H9 (cell line): ENCODE results near the gene STRN. TPM values are rescaled to one million over a fixed set of nuclear protein-coding genes. Genes with fewer than 3 reads are reported as not detected.

Experiments
- DNase-seq: peaks from one replicate; pipeline ENCODE4 v3.0.0-alpha.2; 2017
- H2AFZ ChIP-seq: one replicate; pipeline ENCODE4 v1.6.1; 2013; ENCODE audit warnings: mild to moderate bottlenecking, low read length, control low read depth, moderate library complexity
- H2AK5ac ChIP-seq: 2 replicates; pipeline ENCODE4 v1.6.1; 2013; ENCODE audit warnings: low read length, control low read depth, mixed read lengths; ENCODE audit not compliant: insufficient read length
- H2BK120ac ChIP-seq: one replicate; pipeline ENCODE4 v1.6.1; 2013; ENCODE audit warnings: low read depth, mild to moderate bottlenecking, low read length, control low read depth, inconsistent platforms; ENCODE audit not compliant: poor library complexity, severe bottlenecking
- H2BK12ac ChIP-seq: 2 replicates; pipeline ENCODE4 v1.6.1; 2013; ENCODE audit warnings: low read length, control low read depth, mixed read lengths, low read depth; ENCODE audit not compliant: insufficient read length
- H2BK15ac ChIP-seq: 2 replicates; pipeline ENCODE4 v1.6.1; 2013; ENCODE audit warnings: low read depth, low read length, control low read depth
- H2BK20ac ChIP-seq: one replicate; pipeline ENCODE4 v1.6.1; 2013; ENCODE audit warnings: low read depth, mild to moderate bottlenecking, low read length, control low read depth, inconsistent platforms; ENCODE audit not compliant: poor library complexity, severe bottlenecking
- H2BK5ac ChIP-seq: 2 replicates; pipeline ENCODE4 v1.6.1; 2013; ENCODE audit warnings: low read length, control low read depth, mixed read lengths; ENCODE audit not compliant: insufficient read length
- H3K14ac ChIP-seq: 2 replicates; pipeline ENCODE4 v1.6.1; 2013; ENCODE audit warnings: low read length, control low read depth; ENCODE audit not compliant: insufficient read depth
- H3K18ac ChIP-seq: 2 replicates; pipeline ENCODE4 v1.6.1; 2013; ENCODE audit warnings: low read depth, mild to moderate bottlenecking, mixed read lengths, low read length, control low read depth; ENCODE audit not compliant: insufficient read length
- H3K23ac ChIP-seq: 2 replicates; pipeline ENCODE4 v1.6.1; 2013; ENCODE audit warnings: low read length, control low read depth, mixed read lengths, low read depth; ENCODE audit not compliant: insufficient read length
- H3K23me2 ChIP-seq: 2 replicates; pipeline ENCODE4 v1.6.1; 2013; ENCODE audit warnings: low read depth, mild to moderate bottlenecking, mixed read lengths, low read length, control low read depth; ENCODE audit not compliant: insufficient read length, poor library complexity, severe bottlenecking
- H3K27ac ChIP-seq: 2 replicates; pipeline ENCODE4 v1.5.1; 2013; ENCODE audit warnings: low read length, control low read depth, mixed read lengths, low read depth; ENCODE audit not compliant: insufficient read length
- H3K27me3 ChIP-seq: 2 replicates; pipeline ENCODE4 v1.6.1; 2013; ENCODE audit warnings: low read length, control low read depth, inconsistent platforms; ENCODE audit not compliant: insufficient read depth
- H3K4ac ChIP-seq: 2 replicates; pipeline ENCODE4 v1.6.1; 2013; ENCODE audit warnings: low read depth, mild to moderate bottlenecking, control low read depth, inconsistent platforms, low read length, moderate library complexity
- H3K4me1 ChIP-seq: 2 replicates; pipeline ENCODE4 v1.6.1; 2013; ENCODE audit warnings: low read length, control low read depth, inconsistent platforms; ENCODE audit not compliant: insufficient read depth
- H3K4me2 ChIP-seq: 2 replicates; pipeline ENCODE4 v1.6.1; 2013; ENCODE audit warnings: low read length, control low read depth, mixed read lengths; ENCODE audit not compliant: insufficient read length, insufficient read depth
- H3K56ac ChIP-seq: 2 replicates; pipeline ENCODE4 v1.6.1; 2013; ENCODE audit warnings: low read depth, mild to moderate bottlenecking, mixed read lengths, low read length, control low read depth; ENCODE audit not compliant: insufficient read length
- H3K79me1 ChIP-seq: 2 replicates; pipeline ENCODE4 v1.6.1; 2013; ENCODE audit warnings: low read depth, mild to moderate bottlenecking, moderate library complexity, low read length, control low read depth, inconsistent platforms; ENCODE audit not compliant: insufficient read depth, poor library complexity, severe bottlenecking
- H3K79me2 ChIP-seq: 2 replicates; pipeline ENCODE4 v1.6.1; 2013; ENCODE audit warnings: low read length, control low read depth, inconsistent platforms; ENCODE audit not compliant: insufficient read depth
- H3K9ac ChIP-seq: 2 replicates; pipeline ENCODE4 v1.6.1; 2013; ENCODE audit warnings: low read length, control low read depth, mixed read lengths; ENCODE audit not compliant: insufficient read length; ENCODE audit errors: extremely low read depth
- H3K9me3 ChIP-seq: one replicate; pipeline ENCODE4 v1.6.1; 2013; ENCODE audit warnings: low read depth, low read length, inconsistent platforms; ENCODE audit not compliant: control insufficient read depth
- H3T11ph ChIP-seq: one replicate; pipeline ENCODE4 v1.6.1; 2013; ENCODE audit warnings: mild to moderate bottlenecking, low read length, control low read depth, inconsistent platforms
- H4K20me1 ChIP-seq: one replicate; pipeline ENCODE4 v1.6.1; 2013; ENCODE audit not compliant: control insufficient read depth, insufficient read length, insufficient read depth
- H4K5ac ChIP-seq: 2 replicates; pipeline ENCODE4 v1.6.1; 2013; ENCODE audit warnings: low read depth, mild to moderate bottlenecking, mixed read lengths, low read length, control low read depth; ENCODE audit not compliant: insufficient read length
- H4K8ac ChIP-seq: replicated peaks from 2 replicates; pipeline ENCODE4 v1.6.1; 2013; ENCODE audit warnings: low read length, control low read depth, mixed read lengths, low read depth; ENCODE audit not compliant: insufficient read length
- H4K91ac ChIP-seq: 2 replicates; pipeline ENCODE4 v1.6.1; 2013; ENCODE audit warnings: low read depth, mild to moderate bottlenecking, moderate library complexity, mixed read lengths, low read length, control low read depth; ENCODE audit not compliant: insufficient read length
- H3K27ac Mint-ChIP-seq, 3 experiments: 2 replicates in 2 of 3; 3 replicates in 1 of 3; pipeline ENCODE4 v1.8.0; 2020 to 2021; ENCODE audit warnings: mixed read lengths in 3 of 3, mild to moderate bottlenecking in 1 of 3, moderate library complexity in 1 of 3
- H3K27me3 Mint-ChIP-seq: 2 replicates; pipeline ENCODE4 v1.8.0; 2021; ENCODE audit warnings: low read depth, mild to moderate bottlenecking, moderate library complexity, mixed read lengths
- H3K36me3 Mint-ChIP-seq, 3 experiments: 2 replicates in 2 of 3; 3 replicates in 1 of 3; pipeline ENCODE4 v1.8.0; 2020 to 2021; ENCODE audit warnings: low read depth in 3 of 3, mixed read lengths in 3 of 3; ENCODE audit not compliant: insufficient read depth in 1 of 3
- H3K4me1 Mint-ChIP-seq, 2 experiments: 2 replicates each; pipeline ENCODE4 v1.8.0; 2020; ENCODE audit warnings: mixed read lengths in 2 of 2
- H3K4me3 Mint-ChIP-seq, 2 experiments: 2 replicates in 1 of 2; 3 replicates in 1 of 2; pipeline ENCODE4 v1.8.0; 2020 to 2021; ENCODE audit warnings: mild to moderate bottlenecking in 2 of 2, mixed read lengths in 2 of 2, moderate library complexity in 1 of 2
- H3K9me3 Mint-ChIP-seq, 2 experiments: 2 replicates in 1 of 2; 3 replicates in 1 of 2; pipeline ENCODE4 v1.8.0; 2020; ENCODE audit warnings: mild to moderate bottlenecking in 2 of 2, mixed read lengths in 2 of 2, moderate library complexity in 1 of 2
- CTCF ChIP-seq: fragments of 200-600 bp; sonication (generic); conservative IDR thresholded peaks from 3 replicates; pipeline ENCODE4 v1.8.0; 2021; ENCODE audit warnings: antibody characterized with exemption, mild to moderate bottlenecking
- WGBS: extraction: QIAGEN DNeasy Blood & Tissue Kit; methylation state at CpG from one replicate; pipeline ENCODE4 v1.1.7; 2013; ENCODE audit warnings: missing lambda C conversion rate, low lambda C conversion rate, mixed read lengths; ENCODE audit not compliant: insufficient read length; ENCODE audit errors: extremely low coverage; 5-methylcytosine and 5-hydroxymethylcytosine counted together
- total RNA-seq: library from RNA; stranded (reverse); gene quantifications from 2 replicates; pipeline ENCODE4 v1.2.1, GENCODE V29; 2021

The STRN gene
- total RNA-seq, 1 experiment from 2014 or later, result 31.7 TPM

- H3K4me1 Mint-ChIP-seq, result peaks cover 62% of the 10 kb centered on the region in 2 experiments
- peaks cover 2% of the 10 kb centered on the region; the same call in 1 of the 2 replicates for H3K79me2 ChIP-seq
- WGBS, result no CpG with 5 or more reads among the region's 42 CpGs
These were observed 476 bp downstream of the STRN start for GRCh38 chr2:36965751-36966369.

More at GRCh38 chr2:36965751-36966369, 476 bp downstream of the STRN start:
- Histone ChIP-seq H4K91ac (no peak overlapping the region), H3K27ac (peak overlapping the region; percentile 12), H3K23me2 (peaks cover 10% of the 10 kb centered on the region), H3K56ac (no peak overlapping the region), H3K79me1 (no peaks in the 10 kb centered on the region), H2AFZ (no peak overlapping the region), H3K4me1 (peaks cover 6% of the 10 kb centered on the region; the same call in 1 of the 2 replicates), H2BK20ac (no peak overlapping the region), H3K27me3 (no peaks in the 10 kb centered on the region), H3K9me3 (no peaks in the 10 kb centered on the region), H2BK5ac (no peak overlapping the region), H3K4ac (no peak overlapping the region), H4K5ac (no peak overlapping the region), H2BK15ac (no peak overlapping the region), H3K14ac (0 out of 2 replicates have a peak overlapping the region, but pooled peaks have one; percentile 52), H2BK12ac (no peak overlapping the region), H3K23ac (no peak overlapping the region), H3K18ac (peak overlapping the region; percentile 37), H2AK5ac (no peak overlapping the region), H3T11ph (no peak overlapping the region), H3K9ac (peak overlapping the region; percentile 55), H4K20me1 (no peaks in the 10 kb centered on the region), H4K8ac (no peak overlapping the region), H3K4me2 (peak overlapping the region; percentile 65), H2BK120ac (no peak overlapping the region)
- Mint-ChIP-seq H3K27ac (peak overlapping the region; percentile 93 to 95 (median 94)), H3K4me3 (peak overlapping the region; percentile 97), H3K27me3 (no peaks in the 10 kb centered on the region), H3K9me3 (no peaks in the 10 kb centered on the region), H3K36me3 (no peaks in the 10 kb centered on the region)
- DNase-seq, result peak; percentile 87
- TF ChIP-seq CTCF, result no peak
